COLO829 (cell line): Measurements from ENCODE around the gene DNAH7.
"Not testable (repeated sequence)": the region's sequence is repeated elsewhere in the genome, so short reads cannot be mapped to it uniquely, and the experiment has no call there.

Experiments used
- DNase-seq: peaks from one replicate; pipeline ENCODE4 v3.0.0; 2012; ENCODE audit warnings: low spot score

The DNAH7 gene

DNA sequence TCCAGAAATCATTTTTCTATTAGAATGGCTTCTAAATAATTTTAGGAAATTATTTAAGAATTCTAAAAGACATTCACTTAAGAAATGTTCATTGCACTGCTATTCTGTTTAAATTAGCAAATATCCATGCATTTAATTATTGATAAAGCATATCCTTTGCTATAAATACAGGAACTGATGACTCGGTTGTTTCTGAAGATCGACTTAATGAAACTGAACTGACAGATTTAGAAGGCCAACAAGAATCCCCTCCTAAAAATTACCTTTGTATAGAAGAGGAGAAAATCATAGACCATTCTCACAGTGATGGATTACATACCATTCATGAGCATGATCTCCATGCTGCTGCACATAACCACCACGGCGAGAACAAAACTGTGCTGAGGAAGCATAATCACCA is 352.2 kb downstream of the DNAH7 start:
- no peak for DNase-seq

DNA sequence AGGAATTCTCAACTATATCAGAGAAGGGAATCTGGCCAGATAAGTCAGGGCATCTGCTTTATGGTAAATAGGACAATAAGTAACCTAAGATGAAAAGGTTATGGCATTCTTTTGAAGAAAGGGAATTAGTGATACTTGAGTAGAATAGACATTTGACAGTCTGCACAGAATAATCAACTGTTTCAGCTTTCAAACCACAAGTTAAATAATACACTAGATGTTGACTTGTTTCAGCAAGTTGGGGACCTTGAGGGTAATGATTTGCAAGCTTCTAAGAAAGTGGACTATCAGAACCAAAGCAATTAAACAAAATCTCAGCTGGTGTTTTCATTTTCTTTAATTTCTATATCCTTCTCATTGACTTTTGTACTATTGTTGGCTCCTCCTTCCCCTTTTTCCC is 357.2 kb downstream of the DNAH7 start:
- no peak for DNase-seq

DNA sequence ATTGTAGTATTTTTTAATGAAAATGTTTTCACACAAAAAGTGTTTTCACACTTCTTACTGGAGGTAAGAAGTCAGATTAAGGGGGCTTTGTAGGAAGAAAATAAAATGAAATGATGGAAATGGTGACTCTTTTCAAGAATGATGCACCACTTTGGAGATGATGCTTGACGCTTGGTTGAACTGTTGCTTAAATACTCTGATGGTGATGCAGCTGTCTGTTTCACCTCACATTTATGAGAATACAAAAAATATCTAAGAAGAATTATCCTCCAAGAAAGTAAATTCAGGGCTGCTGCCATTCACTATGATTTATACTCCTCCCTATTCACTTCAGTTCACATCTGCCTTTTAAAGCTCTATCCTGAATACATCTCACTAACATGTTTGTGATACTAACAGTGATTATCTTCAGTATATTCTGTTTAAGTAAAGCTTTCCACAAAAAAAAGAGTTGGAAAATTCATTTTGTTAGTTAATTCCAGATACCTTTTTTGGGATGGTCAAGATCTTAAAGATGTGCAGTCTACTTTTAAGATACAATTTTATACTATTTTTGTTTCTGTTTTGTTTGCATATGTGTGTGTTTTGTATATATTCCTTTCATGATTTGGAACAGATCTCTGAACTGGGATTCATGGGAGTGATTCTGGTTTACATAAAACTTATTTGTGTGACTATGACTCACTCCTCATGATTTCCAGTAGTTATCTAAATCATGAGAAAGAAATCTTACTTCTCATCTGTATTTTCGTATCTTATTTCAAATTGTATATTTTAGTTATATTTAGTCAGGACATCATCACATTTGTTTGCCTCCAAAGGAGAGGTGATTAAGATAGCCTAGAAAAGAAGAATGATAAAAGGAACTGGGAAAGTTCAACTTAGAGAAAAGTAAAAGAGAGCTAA is 358.5 kb downstream of the DNAH7 start:
- peak; percentile 22 for DNase-seq

DNA sequence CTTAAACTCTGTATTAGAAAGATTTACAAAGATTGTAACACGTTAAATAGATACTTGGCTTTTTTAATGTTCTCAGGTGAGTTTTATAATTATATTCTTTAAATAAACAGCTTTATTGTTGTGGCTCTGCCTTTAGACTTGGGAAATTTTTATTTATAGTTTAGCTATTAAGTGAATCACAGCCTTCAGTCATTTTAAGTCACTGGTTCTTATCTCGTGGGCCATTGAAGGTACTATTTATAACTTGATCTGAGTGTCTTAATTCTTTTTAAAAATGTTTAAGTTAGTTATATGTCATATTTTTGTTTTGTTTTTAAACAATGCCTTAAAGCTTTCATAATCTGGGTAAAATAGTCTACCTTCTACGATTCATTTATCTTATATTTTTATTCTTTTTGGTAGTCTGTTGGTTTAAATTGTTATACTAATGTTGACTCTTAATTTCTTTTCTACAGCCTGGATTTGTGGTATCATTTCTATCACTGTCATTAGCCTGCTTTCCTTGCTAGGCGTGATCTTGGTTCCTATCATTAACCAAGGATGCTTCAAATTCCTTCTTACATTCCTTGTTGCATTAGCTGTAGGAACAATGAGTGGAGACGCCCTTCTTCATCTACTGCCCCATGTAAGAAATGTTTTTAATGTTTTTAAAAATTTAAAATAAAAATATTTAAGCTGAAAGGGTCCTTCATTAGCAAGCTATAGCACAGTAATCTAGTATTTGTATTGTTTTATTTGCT is 362.3 kb downstream of the DNAH7 start:
- DNase-seq = no peak

DNA sequence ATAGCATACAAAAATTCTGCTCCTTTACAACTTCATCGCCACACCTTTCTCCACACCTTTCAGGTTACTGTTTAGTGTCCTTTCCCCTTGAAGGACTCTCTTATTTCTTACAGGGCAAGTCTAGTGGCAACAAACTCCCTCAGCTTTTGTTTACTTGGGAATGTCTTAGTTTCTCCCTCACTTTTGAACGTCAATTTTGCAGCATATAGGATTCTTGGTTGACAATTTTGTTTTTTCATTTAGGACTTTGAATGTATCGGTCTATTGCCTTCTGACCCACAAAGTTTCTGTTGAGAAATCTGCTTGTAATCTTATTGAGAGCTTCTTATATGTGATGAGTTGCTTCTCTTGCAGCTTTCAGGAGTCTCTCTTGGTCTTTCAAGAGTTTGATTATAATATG is 368.2 kb downstream of the DNAH7 start:
- DNase-seq = no peak

DNA sequence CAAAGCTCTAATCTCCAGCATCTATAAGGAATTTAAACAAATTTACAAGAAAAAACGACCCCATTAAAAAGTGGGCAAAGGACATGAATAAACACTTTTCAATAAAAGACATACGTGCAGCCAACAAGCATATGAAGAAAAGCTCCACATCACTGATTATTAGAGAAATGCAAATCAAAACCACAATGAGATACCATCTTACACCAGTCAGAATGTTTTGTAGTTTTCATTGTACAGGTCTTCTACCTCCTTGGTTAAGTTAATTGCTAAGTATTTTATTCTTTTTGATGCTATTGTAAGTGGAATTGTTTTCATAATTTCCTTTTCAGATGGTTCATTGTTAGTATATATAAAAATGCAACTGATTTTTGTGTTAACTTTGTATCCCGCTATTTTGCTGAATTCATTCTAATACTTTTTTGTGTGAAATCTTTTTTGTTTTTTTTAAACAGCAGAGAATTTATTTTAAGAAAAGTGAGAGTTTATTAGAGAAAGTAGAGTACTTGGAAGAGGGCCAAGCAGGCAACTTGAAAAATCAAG is 370.9 kb downstream of the DNAH7 start:
- no peak for DNase-seq

DNA sequence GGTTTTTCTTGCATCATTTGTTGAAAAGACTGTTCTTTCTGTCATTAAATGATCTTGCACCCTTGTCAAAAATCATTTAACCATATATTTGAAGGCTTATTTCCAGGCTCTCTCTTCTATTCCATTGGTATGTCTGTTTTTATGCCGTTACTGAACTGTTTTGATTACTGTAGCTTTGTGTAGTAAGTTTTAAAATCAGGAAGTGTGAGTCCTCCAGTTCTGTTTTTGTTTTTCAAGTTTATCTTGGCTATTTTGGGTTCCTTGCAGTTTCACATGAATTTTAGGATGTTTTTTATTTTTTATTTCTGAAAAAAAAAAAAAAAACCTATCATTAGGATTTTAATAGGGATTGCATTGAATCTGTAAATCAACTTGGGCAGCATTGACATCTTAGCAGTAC is 372.6 kb downstream of the DNAH7 start:
- DNase-seq = no peak

DNA sequence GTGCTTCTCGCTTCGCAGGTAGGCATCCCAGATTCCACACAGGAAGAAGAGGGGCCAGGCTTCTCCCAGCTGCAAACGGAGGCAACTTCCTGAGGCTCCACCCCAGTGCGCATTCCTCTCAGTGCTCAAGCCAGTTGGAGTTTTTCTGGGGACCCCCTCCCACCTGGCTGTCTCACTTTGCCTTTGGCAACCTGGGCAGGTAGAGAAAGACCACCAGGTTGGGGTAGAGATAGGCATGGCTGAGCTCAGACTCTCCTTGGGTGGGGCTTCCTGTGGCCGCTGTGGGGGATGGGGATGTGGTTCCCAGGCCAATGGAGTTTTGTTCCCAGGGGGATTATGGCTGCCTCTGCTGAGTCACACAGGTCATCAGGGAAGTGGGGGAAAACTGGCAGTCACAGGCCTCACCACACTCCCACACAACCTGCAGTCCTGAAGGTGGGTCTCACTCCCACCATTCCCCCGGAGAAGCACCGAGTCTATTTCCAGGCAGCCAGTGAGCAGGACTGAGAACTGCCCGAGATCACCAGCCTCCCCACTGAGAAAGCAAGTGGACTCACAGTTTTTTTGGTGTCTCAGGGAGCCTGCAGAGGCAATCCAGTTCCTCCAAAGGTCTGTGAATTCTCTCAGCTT is 373.5 kb downstream of the DNAH7 start:
- no peak for DNase-seq

DNA sequence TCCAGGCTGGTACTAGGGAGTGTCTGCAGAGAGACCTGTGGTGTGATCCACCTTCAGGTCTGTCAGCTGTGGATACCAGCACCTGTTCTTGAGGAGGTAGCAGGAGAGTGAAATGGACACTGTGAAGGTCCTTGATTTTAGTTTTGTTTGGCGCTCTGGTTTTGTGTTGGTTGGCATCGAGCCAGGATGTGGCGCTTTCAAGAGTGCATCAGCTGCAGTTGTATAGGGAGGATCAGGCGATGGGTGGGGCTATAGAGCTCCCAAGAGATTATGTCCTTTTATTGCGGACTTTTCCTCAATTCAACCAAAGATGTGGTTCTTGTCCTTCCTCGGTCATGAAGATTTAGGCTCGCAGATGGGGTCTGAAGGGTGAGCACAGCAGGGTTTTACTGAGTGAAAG is 374.1 kb downstream of the DNAH7 start:
- no peak for DNase-seq

DNA sequence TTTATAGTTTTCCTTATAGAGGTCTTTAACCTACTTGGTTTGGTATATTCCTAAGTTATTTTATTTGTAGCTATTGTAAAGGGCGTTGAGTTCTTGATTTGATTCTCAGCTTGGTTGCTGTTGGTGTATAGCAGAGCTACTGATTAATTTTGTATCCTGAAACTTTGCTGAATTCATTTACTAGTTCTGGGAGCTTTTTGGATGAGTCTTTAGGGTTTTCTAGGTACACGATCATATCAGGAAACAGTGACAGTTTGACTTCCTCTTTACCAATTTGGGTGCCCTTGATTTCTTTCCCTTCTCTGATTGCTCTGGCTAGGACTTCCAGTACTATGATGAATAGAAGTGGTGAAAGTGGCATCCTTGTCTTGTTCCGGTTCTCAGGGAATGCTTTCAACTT is 376.1 kb downstream of the DNAH7 start:
- not testable (repeated sequence) for DNase-seq
